H1 (cell line): Measurements from ENCODE around the gene RPS6KA4. TPM values are rescaled to one million over a fixed set of nuclear protein-coding genes. Genes with fewer than 3 reads are reported as not detected.

Experiments used
- CTCF ChIA-PET: fragments of 300-600 bp; sonication (Branson Sonifier 250); formaldehyde crosslinking; loops from one replicate; lab custom pipeline; 2021; ENCODE audit not compliant: partially characterized antibody; lab: Charles Lee
- POLR2A ChIA-PET: fragments of 300-600 bp; sonication (Branson Sonifier 250); formaldehyde crosslinking; loops from one replicate; lab custom pipeline; 2021; ENCODE audit warnings: inconsistent platforms; ENCODE audit not compliant: partially characterized antibody; lab: Charles Lee
- DNase-seq, 2 experiments: peaks; one replicate each; pipeline versions ENCODE4 v3.0.0 to v3.0.0-alpha.2; 2010 to 2022; ENCODE audit warnings: low spot score in 2 of 2, low read depth in 1 of 2, mixed read lengths in 1 of 2
- FAIRE-seq: peaks from 2 replicates; lab custom pipeline; 2011; peaks lifted over from hg19 to GRCh38; lab: Jason Lieb, UNC
- H2AFZ ChIP-seq: 2 replicates; pipeline ENCODE4 v1.8.1; 2012; ENCODE audit warnings: low read length, inconsistent platforms
- H2AK5ac ChIP-seq: 2 replicates; pipeline ENCODE4 v1.6.1; 2013; ENCODE audit warnings: low read depth, low read length
- H2BK120ac ChIP-seq: replicated peaks from 2 replicates; pipeline ENCODE3; 2013; ENCODE audit warnings: low read depth, low read length, inconsistent platforms
- H2BK12ac ChIP-seq: 2 replicates; pipeline ENCODE4 v1.6.1; 2013; ENCODE audit warnings: low read depth, low read length
- H2BK15ac ChIP-seq: 2 replicates; pipeline ENCODE4 v1.6.1; 2013; ENCODE audit warnings: low read length
- H2BK20ac ChIP-seq: 2 replicates; pipeline ENCODE4 v1.6.1; 2013; ENCODE audit warnings: low read length
- H2BK5ac ChIP-seq: 2 replicates; pipeline ENCODE4 v1.6.1; 2013; ENCODE audit warnings: low read depth, low read length
- H3K14ac ChIP-seq: 2 replicates; pipeline ENCODE4 v1.6.1; 2013; ENCODE audit warnings: inconsistent platforms; ENCODE audit not compliant: insufficient read length
- H3K18ac ChIP-seq: 2 replicates; pipeline ENCODE4 v1.6.1; 2013; ENCODE audit warnings: low read length; ENCODE audit errors: extremely low read depth
- H3K23ac ChIP-seq: 2 replicates; pipeline ENCODE4 v1.6.1; 2013; ENCODE audit warnings: inconsistent platforms; ENCODE audit not compliant: insufficient read length
- H3K23me2 ChIP-seq: 2 replicates; pipeline ENCODE4 v1.6.1; 2013; ENCODE audit warnings: low read depth, low read length
- H3K27ac ChIP-seq: 2 replicates; pipeline ENCODE4 v1.6.1; 2011; ENCODE audit warnings: low read depth, low read length, inconsistent platforms
- H3K27me3 ChIP-seq, 4 experiments: replicated peaks in 1 of 4; 1 replicate in 1 of 4; 2 replicates in 3 of 4; pipeline versions ENCODE4 v1.6.1 to v1.8.1; 2011 to 2013; ENCODE audit warnings: low read length in 3 of 4, mild to moderate bottlenecking in 3 of 4, inconsistent platforms in 2 of 4, mixed read lengths in 2 of 4, moderate library complexity in 1 of 4; ENCODE audit not compliant: control insufficient read depth in 3 of 4, insufficient read depth in 3 of 4; ENCODE audit errors: extremely low read depth in 1 of 4
- H3K36me3 ChIP-seq, 4 experiments: 2 replicates each; pipeline versions ENCODE4 v1.6.1 to v1.8.1; 2011 to 2013; ENCODE audit warnings: mild to moderate bottlenecking in 4 of 4, low read length in 3 of 4, moderate library complexity in 2 of 4, control low read depth in 1 of 4, inconsistent platforms in 1 of 4; ENCODE audit not compliant: insufficient read depth in 4 of 4, control insufficient read depth in 2 of 4
- H3K4ac ChIP-seq: replicated peaks from 2 replicates; pipeline ENCODE3; 2013; ENCODE audit warnings: low read length, low read depth, mixed read lengths, inconsistent platforms; ENCODE audit not compliant: insufficient read length
- H3K4me1 ChIP-seq, 4 experiments: replicated peaks in 1 of 4; 1 replicate in 1 of 4; 2 replicates in 3 of 4; pipeline versions ENCODE4 v1.6.1 to v1.8.1; 2011 to 2013; ENCODE audit warnings: low read length in 3 of 4, inconsistent platforms in 2 of 4, mixed read lengths in 1 of 4; ENCODE audit not compliant: insufficient read depth in 4 of 4, control insufficient read depth in 3 of 4
- H3K4me2 ChIP-seq, 2 experiments: 2 replicates each; pipeline versions ENCODE4 v1.6.1 to v1.8.1; 2011 to 2013; ENCODE audit warnings: low read depth in 2 of 2, low read length in 2 of 2, control low read depth in 1 of 2, inconsistent platforms in 1 of 2, mild to moderate bottlenecking in 1 of 2; ENCODE audit not compliant: insufficient read depth in 1 of 2
- H3K4me3 ChIP-seq, 4 experiments: fragments of 200-600, 300-600 bp in 1 of 4; sonication (generic), shearing (Covaris generic), sonication (Bioruptor Twin) in 1 of 4; 2 replicates each; pipeline versions ENCODE4 v1.5.1 to v1.8.1; 2011 to 2016; ENCODE audit warnings: low read length in 4 of 4, low read depth in 3 of 4, control low read depth in 2 of 4, inconsistent platforms in 2 of 4, mild to moderate bottlenecking in 2 of 4, mixed read lengths in 1 of 4, moderate library complexity in 1 of 4; ENCODE audit not compliant: insufficient read depth in 2 of 4; ENCODE audit errors: extremely low read depth in 1 of 4
- H3K56ac ChIP-seq: replicated peaks from 2 replicates; pipeline ENCODE3; 2013; ENCODE audit warnings: low read depth, mild to moderate bottlenecking, mixed read lengths, low read length, inconsistent platforms; ENCODE audit not compliant: insufficient read length
- H3K79me1 ChIP-seq: 2 replicates; pipeline ENCODE4 v1.6.1; 2013; ENCODE audit warnings: low read depth, low read length, control low read depth
- H3K79me2 ChIP-seq, 2 experiments: 2 replicates each; pipeline versions ENCODE4 v1.6.1 to v1.8.1; 2012 to 2013; ENCODE audit warnings: low read length in 2 of 2, mild to moderate bottlenecking in 2 of 2, inconsistent platforms in 1 of 2; ENCODE audit not compliant: insufficient read depth in 2 of 2, control insufficient read depth in 1 of 2
- H3K9ac ChIP-seq, 4 experiments: replicated peaks in 1 of 4; 1 replicate in 1 of 4; 2 replicates in 3 of 4; pipeline versions ENCODE4 v1.6.1 to v1.8.1; 2011 to 2013; ENCODE audit warnings: low read depth in 3 of 4, low read length in 3 of 4, control low read depth in 2 of 4, mild to moderate bottlenecking in 2 of 4, moderate library complexity in 2 of 4, inconsistent platforms in 1 of 4; ENCODE audit errors: extremely low read depth in 1 of 4
- H3K9me3 ChIP-seq, 2 experiments: 2 replicates each; pipeline versions ENCODE4 v1.6.1 to v1.8.1; 2012 to 2013; ENCODE audit warnings: mild to moderate bottlenecking in 2 of 2, moderate library complexity in 2 of 2, control low read depth in 1 of 2, inconsistent platforms in 1 of 2, low read depth in 1 of 2, low read length in 1 of 2, mixed read lengths in 1 of 2; ENCODE audit not compliant: insufficient read depth in 2 of 2
- H4K20me1 ChIP-seq, 2 experiments: replicated peaks in 1 of 2; 2 replicates each; pipeline versions ENCODE3 to v1.8.1; 2011 to 2013; ENCODE audit warnings: inconsistent platforms in 2 of 2, low read length in 2 of 2, mild to moderate bottlenecking in 1 of 2; ENCODE audit not compliant: insufficient read depth in 2 of 2, control insufficient read depth in 1 of 2
- H4K5ac ChIP-seq: 2 replicates; pipeline ENCODE4 v1.6.1; 2013; ENCODE audit warnings: low read length, low read depth, mixed read lengths, inconsistent platforms; ENCODE audit not compliant: insufficient read length
- H4K8ac ChIP-seq: 2 replicates; pipeline ENCODE4 v1.8.0; 2013; ENCODE audit warnings: mild to moderate bottlenecking, moderate library complexity, low read length, inconsistent platforms; ENCODE audit not compliant: insufficient read depth; ENCODE audit errors: extremely low read depth
- H4K91ac ChIP-seq: replicated peaks from 2 replicates; pipeline ENCODE3; 2013; ENCODE audit warnings: low read length, mixed read lengths, inconsistent platforms; ENCODE audit not compliant: insufficient read length
- EGR1 ChIP-seq: IDR thresholded peaks from 2 replicates; pipeline ENCODE4 v1.6.1; 2011; ENCODE audit warnings: low read depth, low read length, borderline replicate concordance
- GABPA ChIP-seq: IDR thresholded peaks from 2 replicates; pipeline ENCODE4 v1.6.1; 2011; ENCODE audit warnings: mild to moderate bottlenecking, low read length, moderate library complexity, borderline replicate concordance; ENCODE audit not compliant: insufficient read depth
- HDAC2 ChIP-seq, 2 experiments: fragments of 300-600 bp in 1 of 2; sonication (generic) in 1 of 2; IDR thresholded peaks; 2 replicates each; pipeline ENCODE4 v1.6.1; 2011 to 2012; ENCODE audit warnings: low read depth in 2 of 2, low read length in 2 of 2, mild to moderate bottlenecking in 2 of 2, moderate library complexity in 2 of 2, borderline replicate concordance in 1 of 2, inconsistent platforms in 1 of 2
- JUND ChIP-seq: IDR thresholded peaks from 2 replicates; pipeline ENCODE4 v1.6.1; 2011; ENCODE audit warnings: mild to moderate bottlenecking, improper control_type of control experiment, low read length
- MAFK ChIP-seq: IDR thresholded peaks from 2 replicates; pipeline ENCODE4 v1.6.1; 2012; ENCODE audit warnings: low read depth, mild to moderate bottlenecking, improper control_type of control experiment, low read length
- PHF8 ChIP-seq: fragments of 200-600 bp; sonication (generic); conservative IDR thresholded peaks from 2 replicates; pipeline ENCODE4 v1.7.1; 2012; ENCODE audit warnings: low read depth, mild to moderate bottlenecking, inconsistent platforms, low read length, moderate library complexity
- POLR2AphosphoS5 ChIP-seq: IDR thresholded peaks from 2 replicates; pipeline ENCODE4 v1.6.1; 2011; ENCODE audit warnings: low read depth, low read length
- RFX5 ChIP-seq: IDR thresholded peaks from 2 replicates; pipeline ENCODE4 v1.6.1; 2011; ENCODE audit warnings: low read depth, low read length, improper control_type of control experiment, borderline replicate concordance
- RNF2 ChIP-seq: fragments of 200-900, 300-1000 bp; sonication (generic); IDR thresholded peaks from 2 replicates; pipeline ENCODE4 v1.7.1; 2016; ENCODE audit warnings: borderline replicate concordance, low read depth, mild to moderate bottlenecking, antibody characterized with exemption, low read length; ENCODE audit not compliant: poor library complexity, severe bottlenecking; ENCODE audit errors: missing control alignments
- RXRA ChIP-seq: IDR thresholded peaks from 2 replicates; pipeline ENCODE4 v1.6.1; 2011; ENCODE audit warnings: low read depth, mild to moderate bottlenecking, low read length, moderate library complexity; ENCODE audit not compliant: insufficient read depth
- SIRT6 ChIP-seq: IDR thresholded peaks from one replicate; pipeline ENCODE4 v1.7.1; 2012; ENCODE audit warnings: low read length, inconsistent platforms
- SIX5 ChIP-seq: IDR thresholded peaks from 2 replicates; pipeline ENCODE4 v1.6.1; 2011; ENCODE audit warnings: mild to moderate bottlenecking, low read depth, low read length
- SP4 ChIP-seq: IDR thresholded peaks from 2 replicates; pipeline ENCODE4 v1.6.1; 2012; ENCODE audit warnings: low read length, inconsistent platforms
- ZNF274 ChIP-seq: IDR thresholded peaks from 2 replicates; pipeline ENCODE4 v1.7.0; 2012; ENCODE audit warnings: low read length, borderline replicate concordance; ENCODE audit errors: extremely low read depth
- WGBS, 2 experiments: shearing (Covaris generic) in 1 of 2; methylation state at CpG; one replicate each; pipeline versions ENCODE4 v1.1.6 to v1.1.7; 2013 to 2015; ENCODE audit warnings: low lambda C conversion rate in 2 of 2, mixed read lengths in 2 of 2, inconsistent platforms in 1 of 2, low coverage in 1 of 2, missing lambda C conversion rate in 1 of 2; ENCODE audit not compliant: insufficient replicate concordance in 2 of 2, insufficient coverage in 1 of 2, insufficient read length in 1 of 2; ENCODE audit errors: extremely low coverage in 1 of 2, missing lambda C conversion rate in 1 of 2; 5-methylcytosine and 5-hydroxymethylcytosine counted together
- polyA plus RNA-seq, 7 experiments: library from polyadenylated mRNA; depleted of rRNA in 3 of 7; stranded (reverse) in 5 of 7; unstranded in 2 of 7; fragments of >200 nt in 5 of 7; fragments of 200-250 nt in 2 of 7; gene quantifications; 1 replicate in 5 of 7; 2 replicates in 1 of 7; 4 replicates in 1 of 7; pipeline versions ENCODE4 v1.2.1 to v1.2.3, GENCODE V29; 2011 to 2013; ENCODE audit warnings: missing spikeins in 2 of 7, mixed read lengths in 2 of 7
- total RNA-seq: library from RNA; stranded (reverse); fragmentation: NEBNext Ultra II Directional; extraction: Animal tissue kit (Norgen Biotek cat#: 25700); gene quantifications from 2 replicates; pipeline ENCODE4 v1.2.1, GENCODE V29; 2021

The RPS6KA4 gene
- total and polyA plus RNA-seq, 2 of the 8 experiments (the other 6 are each of a cell fraction or from before 2014, with no cell fraction given), result 8.2 to 12.6 TPM

- no peak overlapping the region for H2BK12ac ChIP-seq
- H4K5ac ChIP-seq, result no peak overlapping the region
- no peak overlapping the region for H3K4me2 ChIP-seq
- H3K4me1 ChIP-seq, result peaks cover 0 to 5% (median 2%) of the 10 kb centered on the region in 4 experiments; a peak in 4 of 7 replicates
- H3K4ac ChIP-seq, result no peak overlapping the region
- H2BK5ac ChIP-seq, result no peak overlapping the region
- H2BK15ac ChIP-seq, result no peak overlapping the region
- no peak overlapping the region for H2AK5ac ChIP-seq
- no peak overlapping the region for H3K14ac ChIP-seq
- H4K8ac ChIP-seq, result no peak overlapping the region; the same call in 1 of the 2 replicates
- H3K79me1 ChIP-seq, result no peaks in the 10 kb centered on the region
- H2AFZ ChIP-seq, result no peak overlapping the region
- H4K91ac ChIP-seq, result no peak overlapping the region
- no peaks in the 10 kb centered on the region for H3K79me2 ChIP-seq
- WGBS, 2 experiments, result 86% methylated on average over 17 of the region's 28 CpGs; no CpG with 5 or more reads in 1 of the 2 experiments
- no peak overlapping the region for H3K4me3 ChIP-seq
- peaks cover 0 to 14% (median 0%) of the 10 kb centered on the region in 4 experiments; a peak in 3 of 8 replicates for H3K36me3 ChIP-seq
- H3K27me3 ChIP-seq, result no peaks in the 10 kb centered on the region
- ChIA-PET CTCF (interaction anchor here (0.7 to 8.3 kb wide), 8 partner anchors 12 to 281 kb away, joined by 3 to 80 read pairs (median 3); no protein-coding TSS in a partner anchor), POLR2A (interaction anchor here (1.3 to 2.9 kb wide), 2 partner anchors 9 to 51 kb away, joined by 3 to 14 read pairs; partner anchors contain the start of genes PRDX5, RPS6KA4 and TRMT112)
- H2BK20ac ChIP-seq, result no peak overlapping the region
- no peak overlapping the region for H3K9ac ChIP-seq
- no peak overlapping the region for H3K27ac ChIP-seq
- DNase-seq (peak in 1 of 2 experiments; percentile 55), FAIRE-seq (no peak)
- no peak overlapping the region for H3K56ac ChIP-seq
- H3K23ac ChIP-seq, result no peak overlapping the region
- H3K9me3 ChIP-seq, result no peaks in the 10 kb centered on the region
- no peaks in the 10 kb centered on the region for H4K20me1 ChIP-seq
- no peak overlapping the region for H3K18ac ChIP-seq
- no peaks in the 10 kb centered on the region; the same call in 1 of the 2 replicates for H3K23me2 ChIP-seq
- H2BK120ac ChIP-seq, result no peak overlapping the region
- TF ChIP-seq EGR1 (no peak), PHF8 (no peak), SP4 (no peak), MAFK (no peak), RXRA (no peak), RFX5 (no peak), SIX5 (no peak), HDAC2 (IDR thresholded peaks at IDR 0.05; ENCODE audit: borderline replicate concordance in 1 of 2, low read depth in 2 of 2, low read length in 2 of 2) (no peak), ZNF274 (no peak), POLR2AphosphoS5 (no peak), GABPA (no peak), SIRT6 (no peak), JUND (no peak), RNF2 (no peak)
These were observed 9.7 kb downstream of the RPS6KA4 start for GRCh38 chr11:64368673-64369074.
